CD4-positive, alpha-beta T cell (primary cell): ENCODE results near the gene SLC2A13. TPM values are rescaled to one million over a fixed set of nuclear protein-coding genes. Genes with fewer than 3 reads are reported as not detected.

Source experiments
- ATAC-seq: fragments of 200-7000 bp; cut with Tn5 transposase; one replicate; pipeline ENCODE4 v1.10.0; 2022; ENCODE audit warnings: mild to moderate bottlenecking; ENCODE audit not compliant: poor library complexity
- CTCF ChIA-PET: fragments of 350-600 bp; sonication (Branson Sonifier 250); formaldehyde crosslinking; loops from one replicate; lab custom pipeline; 2021; ENCODE audit warnings: antibody characterized with exemption, inconsistent platforms; lab: Charles Lee
- POLR2A ChIA-PET: fragments of 350-600 bp; sonication (Branson Sonifier 250); formaldehyde crosslinking; loops from one replicate; lab custom pipeline; 2021; ENCODE audit warnings: antibody characterized with exemption, inconsistent platforms; lab: Charles Lee
- DNase-seq, 14 experiments: peaks; one replicate each; pipeline ENCODE4 v3.0.0-alpha.2; 2013 to 2020; ENCODE audit warnings: mixed read lengths in 2 of 14
- H3K27ac ChIP-seq, 2 donors: one replicate each; pipeline versions ENCODE4 v1.5.1 to v1.7.0; 2013; ENCODE audit warnings: low read length in 2 of 2, low read depth in 1 of 2, mild to moderate bottlenecking in 1 of 2
- H3K27me3 ChIP-seq, 2 experiments: 1 replicate in 1 of 2; 2 replicates in 1 of 2; pipeline versions ENCODE4 v1.6.1 to v1.7.0; 2013; ENCODE audit warnings: low read length in 2 of 2, control low read depth in 1 of 2, mild to moderate bottlenecking in 1 of 2, moderate library complexity in 1 of 2; ENCODE audit not compliant: insufficient read depth in 2 of 2, control insufficient read depth in 1 of 2
- H3K36me3 ChIP-seq: one replicate; pipeline ENCODE4 v1.6.1; 2013; ENCODE audit warnings: low read length, control low read depth; ENCODE audit not compliant: insufficient read depth
- H3K4me1 ChIP-seq: one replicate; pipeline ENCODE4 v1.6.1; 2013; ENCODE audit warnings: low read length, control low read depth; ENCODE audit not compliant: insufficient read depth
- H3K4me3 ChIP-seq: one replicate; pipeline ENCODE4 v1.5.1; 2013; ENCODE audit warnings: mild to moderate bottlenecking, low read length, moderate library complexity
- H3K9me3 ChIP-seq, 2 experiments: 1 replicate in 1 of 2; 2 replicates in 1 of 2; pipeline versions ENCODE4 v1.6.1 to v1.7.0; 2013; ENCODE audit warnings: low read length in 2 of 2, mild to moderate bottlenecking in 2 of 2, control low read depth in 1 of 2, moderate library complexity in 1 of 2; ENCODE audit not compliant: control insufficient read depth in 1 of 2, insufficient read depth in 1 of 2
- H3K27ac Mint-ChIP-seq: one replicate; pipeline ENCODE4 v1.8.0; 2020; ENCODE audit warnings: mixed read lengths
- H3K27me3 Mint-ChIP-seq: one replicate; pipeline ENCODE4 v1.8.0; 2021; ENCODE audit warnings: mixed read lengths
- H3K36me3 Mint-ChIP-seq: one replicate; pipeline ENCODE4 v1.8.0; 2021; ENCODE audit warnings: low read depth, mixed read lengths
- H3K4me1 Mint-ChIP-seq: one replicate; pipeline ENCODE4 v1.8.0; 2021; ENCODE audit warnings: low read depth, mixed read lengths
- H3K4me3 Mint-ChIP-seq: one replicate; pipeline ENCODE4 v1.8.0; 2020; ENCODE audit warnings: mild to moderate bottlenecking, mixed read lengths
- H3K9me3 Mint-ChIP-seq: one replicate; pipeline ENCODE4 v1.8.0; 2020; ENCODE audit warnings: mixed read lengths
- CTCF ChIP-seq: fragments of 200-600 bp; IDR thresholded peaks from one replicate; pipeline ENCODE4 v1.8.0; 2022; ENCODE audit warnings: antibody characterized with exemption, mild to moderate bottlenecking
- intact Hi-C, 2 experiments: fragments of 100-400 bp; cut with DNase I in 1 of 2; cut with micrococcal nuclease in 1 of 2; formaldehyde crosslinking; loops; one replicate each; pipeline versions ENCODE4 v1.15.1 to v1.9.0; 2023 to 2025; cut with DNase I, micrococcal nuclease
- total RNA-seq, 174 experiments: library from RNA in 2 of 174; stranded (reverse) in 2 of 174; gene quantifications; one replicate each; pipeline ENCODE4 v1.2.3 and lab custom pipeline; 2021 to 2026

Gene SLC2A13
- total RNA-seq, 2 experiments from 2014 or later, result 1.6 to 1.7 TPM

- Mint-ChIP-seq H3K4me3 (no peak overlapping the region), H3K4me1 (no peaks in the 10 kb centered on the region), H3K27ac (no peak overlapping the region), H3K27me3 (no peaks in the 10 kb centered on the region), H3K9me3 (peaks cover 4% of the 10 kb centered on the region), H3K36me3 (no peaks in the 10 kb centered on the region)
- Histone ChIP-seq H3K9me3 (no peaks in the 10 kb centered on the region), H3K27me3 (no peaks in the 10 kb centered on the region), H3K4me3 (no peak overlapping the region), H3K4me1 (no peaks in the 10 kb centered on the region), H3K27ac (no peak overlapping the region), H3K36me3 (no peaks in the 10 kb centered on the region)
- ATAC-seq, result no peak
- POLR2A ChIA-PET, result no interaction called here
- DNase-seq, result no peak
- intact Hi-C loops, result no loop called here
- CTCF ChIA-PET, result interaction anchor here (0.7 kb wide), 1 partner anchor 44 kb away, joined by 4 read pairs; no protein-coding TSS in a partner anchor
- TF ChIP-seq CTCF, result no peak
Measured at GRCh38 chr12:39867631-39868327, 238.1 kb downstream of the SLC2A13 start.

GRCh38 chr12:39866135-39866534 lies 239.7 kb downstream of the SLC2A13 start:
- intact Hi-C loops, result no loop called here
- CTCF ChIA-PET, result no interaction called here
- ATAC-seq, result no peak
- no peaks in the 10 kb centered on the region for H3K36me3 ChIP-seq
- H3K4me3 Mint-ChIP-seq, result no peak overlapping the region
- no peak for TF ChIP-seq CTCF
- H3K4me3 ChIP-seq, result no peak overlapping the region
- no peaks in the 10 kb centered on the region for H3K9me3 ChIP-seq
- no peak for DNase-seq
- H3K27me3 ChIP-seq, result no peaks in the 10 kb centered on the region
- no peaks in the 10 kb centered on the region for H3K4me1 Mint-ChIP-seq
- H3K4me1 ChIP-seq, result no peaks in the 10 kb centered on the region
- POLR2A ChIA-PET, result no interaction called here
- H3K27ac ChIP-seq, result no peak overlapping the region
- H3K27ac Mint-ChIP-seq, result no peak overlapping the region
- no peaks in the 10 kb centered on the region for H3K36me3 Mint-ChIP-seq
- H3K27me3 Mint-ChIP-seq, result no peaks in the 10 kb centered on the region
- H3K9me3 Mint-ChIP-seq, result peaks cover 4% of the 10 kb centered on the region

- Histone ChIP-seq H3K4me1 (no peaks in the 10 kb centered on the region), H3K36me3 (no peaks in the 10 kb centered on the region), H3K4me3 (no peak overlapping the region), H3K9me3 (no peaks in the 10 kb centered on the region), H3K27ac (no peak overlapping the region), H3K27me3 (no peaks in the 10 kb centered on the region)
- H3K9me3 Mint-ChIP-seq, result no peaks in the 10 kb centered on the region
- no peaks in the 10 kb centered on the region for H3K4me1 Mint-ChIP-seq
- TF ChIP-seq CTCF, result no peak
- ATAC-seq, result no peak
- no peaks in the 10 kb centered on the region for H3K27me3 Mint-ChIP-seq
- intact Hi-C loops, result no loop called here
- no peak overlapping the region for H3K4me3 Mint-ChIP-seq
- DNase-seq, result no peak
- CTCF ChIA-PET, result no interaction called here
- POLR2A ChIA-PET, result no interaction called here
- H3K36me3 Mint-ChIP-seq, result no peaks in the 10 kb centered on the region
- H3K27ac Mint-ChIP-seq, result no peak overlapping the region
Measured at GRCh38 chr12:39860695-39861094, 245.2 kb downstream of the SLC2A13 start.
